PFSK-1 (cell line): Measurements from ENCODE around the gene FAT1.

Experiments
- FOXP2 ChIP-seq: optimal IDR thresholded peaks from 2 replicates; pipeline ENCODE3; 2011; ENCODE audit warnings: borderline replicate concordance, control low read depth, inconsistent platforms; ENCODE audit not compliant: insufficient read depth; ENCODE audit errors: extremely low read length, extremely low read depth
- POLR2AphosphoS5 ChIP-seq: IDR thresholded peaks from 2 replicates; pipeline ENCODE4 v1.6.1; 2012; ENCODE audit warnings: low read depth, mild to moderate bottlenecking, control low read depth, low read length, moderate library complexity
- REST ChIP-seq, 2 experiments: IDR thresholded peaks; 2 replicates each; pipeline versions ENCODE4 v1.6.1 to v1.8.0; 2011 to 2012; ENCODE audit warnings: low read depth in 2 of 2, low read length in 2 of 2, control low read depth in 1 of 2, inconsistent platforms in 1 of 2, mild to moderate bottlenecking in 1 of 2, moderate library complexity in 1 of 2; ENCODE audit not compliant: insufficient read depth in 1 of 2
- SIN3A ChIP-seq: IDR thresholded peaks from 2 replicates; pipeline ENCODE4 v1.6.1; 2012; ENCODE audit warnings: mild to moderate bottlenecking, low read length, moderate library complexity, borderline replicate concordance; ENCODE audit not compliant: insufficient read depth
- TAF1 ChIP-seq: IDR thresholded peaks from 2 replicates; pipeline ENCODE4 v1.6.1; 2012; ENCODE audit warnings: low read length, control low read depth, borderline replicate concordance; ENCODE audit not compliant: insufficient read depth

FAT1 gene

GRCh38 chr4:186752325-186752724, 28.7 kb upstream of the FAT1 start:
- TF ChIP-seq TAF1 (no peak), POLR2AphosphoS5 (no peak), SIN3A (no peak), FOXP2 (no peak), REST (IDR thresholded peaks at IDR 0.05; ENCODE audit: insufficient read depth in 1 of 2, low read depth in 2 of 2, low read length in 2 of 2) (no peak)

DNA sequence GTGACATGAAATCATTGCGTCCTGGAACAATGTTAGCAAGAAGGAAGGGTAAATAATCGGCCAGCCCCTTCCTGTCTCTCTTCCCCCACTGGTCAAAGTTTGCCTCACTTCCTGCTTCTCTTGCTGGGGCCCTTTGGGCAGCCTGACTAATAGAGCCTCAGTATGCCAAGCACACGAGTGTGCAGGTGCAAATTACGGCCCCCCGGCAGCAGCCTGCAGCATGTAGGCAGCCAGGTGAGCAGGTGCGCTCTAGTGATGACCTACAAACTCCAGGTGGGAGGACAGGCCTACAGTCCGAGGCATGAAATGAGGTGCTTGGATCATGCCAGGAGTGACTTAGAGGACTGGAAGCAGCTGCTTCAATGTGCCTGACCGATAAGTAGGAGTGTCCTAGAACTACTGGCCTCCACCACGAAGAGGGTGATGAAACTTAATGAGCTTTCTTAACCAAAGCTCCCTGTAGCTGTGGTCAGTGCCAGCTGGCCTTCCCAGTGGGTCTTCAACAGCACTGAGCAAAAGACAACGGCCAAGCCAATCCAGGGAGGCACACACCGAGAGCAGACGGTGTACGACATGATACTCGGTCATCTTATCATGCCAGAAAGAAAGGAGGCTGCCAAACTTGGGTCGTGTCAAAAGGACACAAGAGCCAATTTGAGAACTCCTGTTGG, 26.1 kb upstream of the FAT1 start:
- TF ChIP-seq TAF1 = no peak
- TF ChIP-seq POLR2AphosphoS5 = no peak
- no peak for TF ChIP-seq FOXP2

DNA sequence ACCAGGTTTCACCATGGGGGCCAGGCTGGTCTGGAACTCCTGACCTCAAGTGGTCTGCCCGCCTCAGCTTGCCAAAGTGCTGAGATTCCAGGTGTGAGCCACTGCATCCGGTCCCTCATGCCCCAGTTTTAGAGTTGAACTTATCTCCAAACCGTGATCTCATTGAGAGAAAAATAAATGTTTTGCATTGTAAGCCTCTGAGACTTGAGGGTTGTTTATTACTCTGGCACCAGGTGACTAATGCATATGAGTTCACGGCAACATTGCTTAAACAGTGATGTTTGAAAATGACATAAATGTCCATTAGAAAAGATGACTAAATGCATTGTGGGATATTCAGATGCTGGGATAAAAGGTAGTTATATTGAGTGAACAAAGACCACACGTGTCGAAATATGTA, 22.9 kb upstream of the FAT1 start:
- TF ChIP-seq FOXP2 (no peak), REST (IDR thresholded peaks at IDR 0.05; ENCODE audit: insufficient read depth in 1 of 2, low read depth in 2 of 2, low read length in 2 of 2) (no peak), POLR2AphosphoS5 (no peak)

- TF ChIP-seq REST (IDR thresholded peaks at IDR 0.05; ENCODE audit: insufficient read depth in 1 of 2, low read depth in 2 of 2, low read length in 2 of 2) = no peak
- TF ChIP-seq FOXP2 = no peak
- TF ChIP-seq TAF1 = no peak
- TF ChIP-seq SIN3A = no peak
- TF ChIP-seq POLR2AphosphoS5 = no peak
Measured at GRCh38 chr4:186743261-186743660, 19.6 kb upstream of the FAT1 start.

GRCh38 chr4:186740822-186741221, 17.2 kb upstream of the FAT1 start:
- TF ChIP-seq FOXP2 (no peak), POLR2AphosphoS5 (no peak), TAF1 (no peak), REST (IDR thresholded peaks at IDR 0.05; ENCODE audit: insufficient read depth in 1 of 2, low read depth in 2 of 2, low read length in 2 of 2) (no peak), SIN3A (no peak)
